Fibroblast of skin of right quadriceps (primary cell): ENCODE results near the gene CALHM1.
"Not testable (repeated sequence)": the region's sequence is repeated elsewhere in the genome, so short reads cannot be mapped to it uniquely, and the experiment has no call there.

Experiments
- DNase-seq: peaks from one replicate; pipeline ENCODE4 v3.0.0-alpha.2; 2013

CALHM1 gene, protein sequence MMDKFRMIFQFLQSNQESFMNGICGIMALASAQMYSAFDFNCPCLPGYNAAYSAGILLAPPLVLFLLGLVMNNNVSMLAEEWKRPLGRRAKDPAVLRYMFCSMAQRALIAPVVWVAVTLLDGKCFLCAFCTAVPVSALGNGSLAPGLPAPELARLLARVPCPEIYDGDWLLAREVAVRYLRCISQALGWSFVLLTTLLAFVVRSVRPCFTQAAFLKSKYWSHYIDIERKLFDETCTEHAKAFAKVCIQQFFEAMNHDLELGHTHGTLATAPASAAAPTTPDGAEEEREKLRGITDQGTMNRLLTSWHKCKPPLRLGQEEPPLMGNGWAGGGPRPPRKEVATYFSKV

DNA sequence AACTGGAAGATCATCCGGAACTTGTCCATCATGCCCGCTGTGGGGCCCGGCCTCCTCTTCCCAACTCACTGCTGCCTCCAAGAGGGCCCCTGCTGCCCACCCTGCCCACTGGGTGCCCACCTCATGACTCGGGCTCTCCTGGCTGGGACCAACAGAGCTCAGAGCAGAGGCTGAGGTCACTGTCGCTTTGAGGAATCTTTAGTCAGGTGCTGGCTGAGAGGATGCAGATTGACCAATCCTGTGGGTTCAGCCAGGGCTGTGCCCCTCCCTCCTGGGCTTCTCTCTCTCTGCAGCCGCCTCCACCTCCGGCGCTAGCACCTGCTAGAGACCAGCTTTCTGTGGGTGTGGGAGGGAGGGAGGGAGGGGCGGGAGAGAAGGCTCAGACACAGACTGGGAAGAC is at the start of gene CALHM1:
Gene CALHM1, minus strand, starts transcription at position 181 of the 400 bp plus-strand sequence. Its CDS starts 149 bp downstream, at position 32.
- no peak for DNase-seq

- DNase-seq = no peak
Observed at GRCh38 chr10:103507235-103508191, 48.8 kb upstream of the CALHM1 start.

GRCh38 chr10:103506061-103506460 is 47.4 kb upstream of the CALHM1 start:
- no peak for DNase-seq

DNA sequence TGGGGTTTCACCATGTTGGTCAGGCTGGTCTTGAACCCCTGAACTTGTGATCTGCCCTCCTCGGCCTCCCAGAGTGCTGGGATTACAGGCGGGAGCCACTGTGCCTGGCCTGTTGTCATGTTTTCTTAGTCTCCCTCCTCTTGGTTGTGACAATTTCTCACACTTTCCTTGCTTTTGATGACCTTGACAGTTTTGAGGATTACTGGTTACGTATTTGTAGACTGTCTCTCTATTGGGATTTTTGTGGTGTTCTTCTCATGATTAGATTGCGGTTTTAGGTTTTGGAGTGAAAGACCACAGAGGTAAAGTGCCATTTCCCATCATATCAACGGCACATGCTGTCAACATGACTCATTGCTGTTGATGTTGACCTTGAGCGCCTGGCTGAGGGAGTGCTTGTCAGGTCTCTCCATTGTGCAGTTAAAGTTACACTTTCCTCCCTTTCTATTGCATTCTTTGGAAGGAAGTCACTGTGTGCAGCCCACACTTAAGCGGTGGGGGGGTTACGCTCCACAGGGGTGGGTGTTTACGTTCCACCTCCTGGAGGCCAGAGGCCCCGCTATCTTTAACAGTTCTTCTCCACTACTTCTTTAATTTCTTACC is 45.6 kb upstream of the CALHM1 start:
- peak; percentile 84 for DNase-seq

- not testable (repeated sequence) for DNase-seq
Observed at GRCh38 chr10:103503777-103504176, 45.1 kb upstream of the CALHM1 start.

DNA sequence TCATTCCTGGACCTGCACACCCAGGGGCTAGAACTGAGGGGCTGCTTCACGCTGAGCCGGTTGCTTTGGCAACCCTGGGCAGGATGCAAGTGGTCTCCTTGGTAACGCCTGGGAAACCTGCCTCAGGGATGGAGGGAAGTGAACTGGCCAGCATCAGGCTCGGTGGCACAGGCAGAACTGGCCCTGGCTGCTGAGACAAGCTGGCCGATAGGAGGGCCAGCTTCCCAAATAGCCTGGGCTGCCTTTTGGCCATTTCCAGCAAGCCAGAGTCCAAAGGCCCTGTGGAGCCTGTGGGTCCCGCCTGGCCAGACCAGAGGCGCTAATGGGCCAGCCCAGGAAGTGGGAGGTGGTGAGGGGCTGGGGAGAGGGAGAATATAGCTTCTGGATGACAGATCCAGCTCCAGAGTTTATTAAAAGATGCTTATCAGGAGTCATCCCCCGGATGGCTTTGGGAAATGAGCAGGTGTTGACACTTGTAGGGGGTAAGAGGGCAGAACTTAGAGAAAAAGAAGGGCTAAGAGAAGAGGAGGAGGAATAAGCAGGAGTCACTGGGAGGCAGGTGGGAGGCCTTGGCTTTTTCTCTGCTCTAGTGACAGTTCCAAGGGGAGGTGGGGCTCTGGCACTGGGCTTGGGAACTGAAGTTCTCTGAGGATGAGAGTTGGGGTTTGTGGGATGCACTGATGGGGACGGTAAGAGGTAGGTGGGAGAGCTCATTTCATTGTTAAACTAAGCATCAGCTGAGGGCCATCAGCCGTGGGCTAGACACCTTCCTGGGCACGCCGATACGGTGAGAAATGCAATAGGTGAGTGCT is 44.4 kb upstream of the CALHM1 start:
- no peak for DNase-seq

DNA sequence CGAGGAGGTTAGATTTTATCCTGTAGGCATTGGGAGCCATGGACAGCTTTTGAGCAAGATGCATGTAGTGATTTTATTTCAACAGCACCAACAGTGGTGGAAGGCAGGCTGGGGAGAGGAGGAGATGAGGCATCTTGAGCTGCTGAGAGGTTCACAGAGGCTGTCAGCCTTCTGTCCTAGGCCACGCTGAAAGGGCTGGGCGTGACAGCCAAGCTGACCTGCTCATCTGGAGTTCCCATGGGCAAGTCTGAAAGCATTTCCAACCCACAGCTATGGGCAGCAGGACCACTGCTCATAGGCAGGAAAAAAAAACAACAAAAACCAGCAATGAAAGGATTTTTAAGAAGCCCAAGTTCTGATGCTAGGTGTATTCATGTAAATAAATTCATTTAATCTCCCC is 42.5 kb upstream of the CALHM1 start:
- no peak for DNase-seq

DNA sequence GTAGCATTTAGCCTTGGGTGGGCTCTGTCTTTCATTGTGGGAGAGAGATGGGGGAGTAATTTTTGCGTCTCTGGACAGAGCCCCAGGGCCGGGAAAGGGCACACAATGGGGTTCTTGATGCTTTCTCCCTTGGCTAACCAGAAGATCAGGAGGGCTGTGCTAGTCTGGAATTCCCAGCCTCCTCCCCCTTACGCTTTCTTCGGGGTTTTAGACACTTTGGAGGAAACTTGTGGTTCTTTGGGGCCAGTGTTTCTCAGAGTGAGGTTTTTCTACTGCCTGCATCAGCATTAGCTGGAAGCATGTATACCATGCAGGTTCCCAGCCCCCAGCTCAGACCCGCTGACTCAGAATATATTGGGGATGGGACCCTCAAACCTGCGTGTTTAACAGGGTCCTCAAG is 41.8 kb upstream of the CALHM1 start:
- no peak for DNase-seq

GRCh38 chr10:103499881-103500280 is 41.2 kb upstream of the CALHM1 start:
- DNase-seq = no peak

- DNase-seq = no peak
Observed at GRCh38 chr10:103498936-103499638, 40.4 kb upstream of the CALHM1 start.

DNA sequence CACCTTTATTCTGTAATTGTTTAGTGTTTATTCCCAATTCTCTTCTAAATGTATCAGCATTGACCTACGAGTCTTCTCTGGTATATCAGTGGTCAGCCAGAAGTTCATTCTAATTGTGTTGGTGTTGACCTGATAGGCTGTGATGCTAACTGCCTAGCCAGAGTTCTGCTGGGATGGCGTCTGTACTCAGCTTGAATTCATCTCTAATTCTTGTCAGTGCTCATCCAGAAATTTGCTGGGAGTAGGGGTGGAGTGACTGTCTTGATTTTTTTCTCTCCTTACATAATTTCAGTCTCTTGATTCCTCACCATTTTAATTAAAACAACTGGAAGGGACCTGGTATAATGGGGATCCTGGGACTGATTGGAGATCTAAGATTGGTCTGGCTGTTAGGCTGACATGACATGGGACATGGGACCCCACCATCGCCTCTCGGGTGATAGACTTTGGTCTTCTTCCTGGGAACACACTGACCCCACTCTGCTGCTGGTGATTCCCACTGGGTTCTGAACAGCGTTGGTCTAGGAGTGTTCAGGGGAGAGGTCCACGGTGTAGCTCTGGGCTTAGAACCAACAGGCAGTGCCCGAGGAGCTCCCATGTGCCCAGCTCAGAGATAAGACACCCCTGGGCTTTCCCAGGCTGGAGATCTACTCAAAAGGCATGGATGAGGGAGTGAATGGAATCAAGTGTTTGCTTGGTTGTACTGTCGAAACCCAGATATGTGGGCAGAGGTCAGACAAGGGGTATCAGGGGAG is 38.6 kb upstream of the CALHM1 start:
- DNase-seq = no peak

GRCh38 chr10:103495321-103495720 is 36.6 kb upstream of the CALHM1 start:
- no peak for DNase-seq

GRCh38 chr10:103493916-103494877 is 35.5 kb upstream of the CALHM1 start:
- no peak for DNase-seq

DNA sequence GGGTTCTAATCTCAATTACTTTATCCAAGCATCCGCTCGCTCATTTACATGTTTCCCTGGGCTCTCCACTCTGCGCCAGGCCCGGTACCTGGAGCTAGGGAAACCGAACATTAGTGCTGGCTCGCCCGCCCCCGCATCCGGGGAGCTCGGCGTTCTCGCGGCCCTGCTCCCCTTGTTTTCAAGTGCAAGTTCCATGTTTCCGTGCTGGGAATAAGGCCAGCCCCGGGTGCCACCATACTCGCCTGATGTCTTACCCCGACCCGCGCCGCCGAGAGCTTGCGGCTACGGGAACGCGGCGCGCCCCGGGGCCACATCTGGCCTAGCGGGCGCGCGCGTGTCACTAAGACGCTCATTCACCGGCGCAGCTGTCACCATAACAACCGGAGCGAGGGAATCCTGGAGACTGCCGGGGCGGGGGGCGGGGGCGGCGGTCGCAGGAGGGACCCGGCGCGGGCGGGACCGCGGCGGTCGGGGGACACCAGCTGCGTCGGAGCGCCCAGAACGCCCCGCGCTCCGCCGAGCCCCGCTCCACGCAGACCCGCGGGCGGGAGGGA is 34.7 kb upstream of the CALHM1 start, which contains the start of gene NEURL1:
Gene NEURL1, plus strand, starts transcription at position 344 of the 554 bp plus-strand sequence. CDS start 683 bp downstream, outside the sequence.
- no peak for DNase-seq

DNA sequence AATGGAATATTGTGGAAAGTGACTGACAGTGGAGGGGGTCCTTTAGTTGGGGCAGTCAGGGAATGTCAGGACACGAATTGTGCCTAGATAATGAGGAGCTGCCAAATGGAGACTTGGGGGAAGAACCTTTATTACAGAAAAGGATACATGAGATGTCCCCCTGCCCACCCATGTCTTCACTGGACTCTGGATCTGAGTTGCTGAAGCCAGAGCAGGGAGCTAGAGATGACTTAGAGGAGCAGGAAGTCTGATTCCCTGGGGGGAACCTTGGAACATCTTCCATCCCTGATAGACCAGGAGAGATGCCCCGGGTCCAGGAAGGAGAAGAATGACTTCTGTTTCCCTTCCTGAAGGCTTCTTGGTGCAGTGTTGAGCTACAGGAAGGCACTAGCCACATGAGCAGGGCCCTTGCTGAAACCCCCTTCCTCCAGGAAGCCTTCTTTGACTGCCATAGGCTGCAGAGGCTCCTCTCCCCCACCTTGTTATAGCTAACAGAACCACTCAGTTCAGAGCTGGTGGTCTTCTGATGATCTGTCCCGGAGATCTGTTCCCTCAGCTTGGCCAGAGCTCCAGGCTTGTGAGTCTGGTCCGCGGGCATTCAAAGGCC is 34.1 kb upstream of the CALHM1 start:
- DNase-seq = no peak

DNA sequence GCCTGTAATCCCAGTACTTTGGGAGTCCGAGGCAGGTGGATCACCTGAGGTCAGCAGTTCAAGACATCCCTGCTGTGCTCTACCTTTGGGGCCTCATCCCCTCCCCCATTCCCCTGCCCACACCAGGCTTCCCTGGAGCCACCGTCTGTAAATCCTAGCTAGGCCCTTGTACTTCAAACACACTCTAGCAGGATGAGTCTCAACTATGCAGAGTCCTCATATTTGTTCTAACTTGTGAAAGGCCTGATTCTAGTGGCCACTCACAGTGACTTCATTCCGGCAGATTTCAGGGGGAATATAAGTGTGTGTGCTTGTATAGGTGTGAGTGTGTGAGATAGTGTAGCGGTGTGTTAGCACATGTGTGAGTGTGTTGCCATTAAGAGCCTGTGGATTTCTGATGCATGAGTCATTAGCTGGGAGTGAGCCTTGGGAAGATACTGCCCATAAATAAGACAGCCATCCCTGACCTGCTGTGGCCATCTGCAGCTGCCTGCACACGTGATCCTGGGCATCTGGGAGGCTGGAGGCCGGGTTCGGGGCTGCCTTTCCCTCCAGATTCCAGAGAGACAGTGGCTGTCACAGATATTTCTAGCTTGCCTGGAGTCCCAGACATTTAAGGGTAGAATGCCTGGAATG is 33.1 kb upstream of the CALHM1 start:
- DNase-seq = peak; percentile 94

DNA sequence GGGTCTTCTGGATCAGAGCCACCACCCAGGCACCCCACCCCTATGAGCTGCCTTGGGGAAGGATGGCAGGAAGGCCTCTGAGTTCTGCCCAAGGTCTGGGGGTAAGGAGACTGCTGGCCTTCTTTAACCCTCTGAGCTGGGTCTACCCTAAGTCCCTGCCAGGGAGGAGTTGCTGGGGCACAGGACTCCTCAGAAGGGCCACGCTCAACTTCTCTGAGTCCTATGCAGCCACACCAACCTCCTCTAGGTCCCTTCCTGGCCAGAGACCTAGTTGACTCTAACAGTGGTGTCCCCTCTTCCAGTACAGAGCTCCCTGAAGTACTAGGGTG is 32.2 kb upstream of the CALHM1 start:
- no peak for DNase-seq

GRCh38 chr10:103487410-103487708 is 28.7 kb upstream of the CALHM1 start:
- DNase-seq = no peak
